Astrocyte of the hippocampus (primary cell): ENCODE measurements around the gene RIC8A.

Experiments used
- DNase-seq: peaks from one replicate; pipeline ENCODE4 v3.0.0; 2011; ENCODE audit warnings: low read depth, low spot score

Gene RIC8A

GRCh38 chr11:203945-204586, 3.4 kb upstream of the RIC8A start:
- DNase-seq = no peak

- DNase-seq = no peak
These were observed 2.9 kb upstream of the RIC8A start for GRCh38 chr11:204587-205109.

- DNase-seq = no peak
These were observed 2.1 kb upstream of the RIC8A start for GRCh38 chr11:205221-206001.

- no peak for DNase-seq
These were observed 1.5 kb upstream of the RIC8A start for GRCh38 chr11:206002-206384.

GRCh38 chr11:206526-207207, 841 bp upstream of the RIC8A start:
- no peak for DNase-seq

- no peak for DNase-seq
These were observed 314 bp downstream of the RIC8A start for GRCh38 chr11:207863-208180.

- peak; percentile 90 for DNase-seq
These were observed 841 bp downstream of the RIC8A start for GRCh38 chr11:208181-208916.

- peak; percentile 29 for DNase-seq
These were observed 1.4 kb downstream of the RIC8A start for GRCh38 chr11:208917-209260.

- DNase-seq = peak; percentile 33
These were observed 2.0 kb downstream of the RIC8A start for GRCh38 chr11:209275-210121.

GRCh38 chr11:210122-210802, 2.8 kb downstream of the RIC8A start:
- peak; percentile 79 for DNase-seq

GRCh38 chr11:210803-211180, 3.3 kb downstream of the RIC8A start:
- DNase-seq = no peak

- DNase-seq = no peak
These were observed 3.8 kb downstream of the RIC8A start for GRCh38 chr11:211295-211694.

GRCh38 chr11:211741-212140, 4.2 kb downstream of the RIC8A start:
- no peak for DNase-seq

- DNase-seq = no peak
These were observed 4.9 kb downstream of the RIC8A start for GRCh38 chr11:212150-213100.

- no peak for DNase-seq
These were observed 5.6 kb downstream of the RIC8A start for GRCh38 chr11:213111-213510.

- no peak for DNase-seq
These were observed 6.6 kb downstream of the RIC8A start for GRCh38 chr11:214083-214482.

GRCh38 chr11:215581-216037, 8.1 kb downstream of the RIC8A start:
- DNase-seq = no peak

- DNase-seq = no peak
These were observed 8.8 kb downstream of the RIC8A start for GRCh38 chr11:216081-216974.
